Pancreas (tissue), 10 donors: ENCODE results near the gene RXRA. TPM values are rescaled to one million over a fixed set of nuclear protein-coding genes. Genes with fewer than 3 reads are reported as not detected.

Experiments used
- ATAC-seq, 4 donors: fragments of 200-7000 bp; cut with Tn5 transposase; one replicate each; pipeline versions ENCODE4 v1.8.0 to v1.9.1; 2020; ENCODE audit warnings: mild to moderate bottlenecking in 4 of 4, moderate library complexity in 4 of 4
- DNase-seq, 6 donors: peaks; one replicate each; pipeline ENCODE4 v3.0.0-alpha.2; 2020
- FAIRE-seq: peaks from 2 replicates; lab custom pipeline; 2012; peaks lifted over from hg19 to GRCh38; lab: Jason Lieb, UNC
- H3K27ac ChIP-seq, 4 donors: fragments of 200-600 bp; sonication (generic); 1 replicate in 3 of 4; 2 replicates in 1 of 4; pipeline versions ENCODE4 v1.5.0 to v1.8.0; 2020
- H3K27me3 ChIP-seq, 4 donors: fragments of 200-600 bp; one replicate each; pipeline ENCODE4 v1.8.0; 2021
- H3K36me3 ChIP-seq, 3 donors: fragments of 200-600 bp; sonication (generic) in 1 of 3; one replicate each; pipeline versions ENCODE4 v1.5.0 to v1.8.0; 2020 to 2021
- H3K4me1 ChIP-seq, 3 donors: fragments of 200-600 bp; one replicate each; pipeline ENCODE4 v1.8.0; 2021
- H3K4me3 ChIP-seq, 4 donors: fragments of 200-600 bp; sonication (generic) in 2 of 4; one replicate each; pipeline versions ENCODE4 v1.5.0 to v1.8.0; 2020 to 2021
- H3K9me3 ChIP-seq, 4 donors: fragments of 200-600 bp; one replicate each; pipeline ENCODE4 v1.8.0; 2021
- CTCF ChIP-seq, 4 donors: fragments of 200-600 bp; sonication (generic) in 3 of 4; IDR thresholded peaks; one replicate each; pipeline versions ENCODE4 v1.5.0 to v1.8.0; 2021; ENCODE audit warnings: antibody characterized with exemption in 4 of 4
- WGBS, 2 donors: extraction: QIAGEN DNeasy Blood & Tissue Kit; methylation state at CpG; one replicate each; pipeline ENCODE4 v1.1.7; 2013; 5-methylcytosine and 5-hydroxymethylcytosine counted together
- intact Hi-C, 3 donors: fragments of 100-400 bp; cut with DNase I; formaldehyde crosslinking; loops; one replicate each; pipeline versions ENCODE4 v1.11.1 to v1.14.2; 2022
- polyA plus RNA-seq, 2 donors: library from polyadenylated mRNA; stranded (reverse); fragments of 200-250 nt; gene quantifications; one replicate each; pipeline ENCODE4 v1.2.3, GENCODE V29; 2013
- total RNA-seq, 6 donors: library from RNA; stranded (reverse); fragmentation: NEBNext Ultra II Directional in 4 of 6; extraction: Animal tissue kit (Norgen Biotek cat#: 25700) in 4 of 6; gene quantifications; one replicate each; pipeline versions ENCODE4 v1.2.1 to v1.2.4, GENCODE V29; 2021 to 2023
- donor health status: healthy with polysubstance abuse.
- donor health status: DM: no; HTN: no; CAD: no; lungs with moderate emphysema.
- donor health status: DM: no; HTN: no; CAD: no.
- donor health status: control.
- donor health status: control.
- donor health status: Bipolar disorder and iron deficiency.
- donor health status: DM: yes; HTN: yes; CAD: no.
- donor health status: DM: no; HTN: no; CAD: no.
- donor health status: DM: no; HTN: no; CAD: no.
- donor health status: DM: yes; HTN: yes; CAD: no.

Gene RXRA
- total and polyA plus RNA-seq, 8 donors = 20.2 to 35.1 (median 22.9) TPM

- WGBS, 2 donors = 52 to 62% methylated on average over 25 of the region's 25 CpGs
- Histone ChIP-seq H3K4me3 (no peak overlapping the region), H3K27me3 (no peaks in the 10 kb centered on the region), H3K36me3 (no peaks in the 10 kb centered on the region), H3K4me1 (no peaks in the 10 kb centered on the region), H3K9me3 (no peaks in the 10 kb centered on the region), H3K27ac (no peak overlapping the region)
- FAIRE-seq = no peak
- intact Hi-C loops = no loop called here
- no peak for TF ChIP-seq CTCF (IDR thresholded peaks at IDR 0.05)
- no peak for ATAC-seq
- peak in 2 of 6 donors; percentile 12 to 44 for DNase-seq
Measured at GRCh38 chr9:134296301-134297082, 29.8 kb upstream of the RXRA start.

GRCh38 chr9:134297083-134297410, 29.2 kb upstream of the RXRA start:
- Histone ChIP-seq H3K4me3 (no peak overlapping the region), H3K4me1 (no peaks in the 10 kb centered on the region), H3K27ac (no peak overlapping the region), H3K9me3 (no peaks in the 10 kb centered on the region), H3K36me3 (no peaks in the 10 kb centered on the region), H3K27me3 (no peaks in the 10 kb centered on the region)
- 79 to 84% methylated on average over 14 of the region's 14 CpGs for WGBS, 2 donors
- TF ChIP-seq CTCF (IDR thresholded peaks at IDR 0.05) = no peak
- ATAC-seq (no peak), FAIRE-seq (no peak), DNase-seq (peak in 2 of 6 donors; percentile 18 to 35)
- intact Hi-C loops = no loop called here

GRCh38 chr9:134297576-134297975, 28.7 kb upstream of the RXRA start:
- Histone ChIP-seq H3K27ac (no peak overlapping the region), H3K36me3 (no peaks in the 10 kb centered on the region), H3K27me3 (no peaks in the 10 kb centered on the region), H3K4me3 (no peak overlapping the region), H3K9me3 (no peaks in the 10 kb centered on the region), H3K4me1 (no peaks in the 10 kb centered on the region)
- intact Hi-C loops = no loop called here
- WGBS, 2 donors = 89 to 96% methylated on average over 9 of the region's 9 CpGs
- no peak for TF ChIP-seq CTCF (IDR thresholded peaks at IDR 0.05)
- ATAC-seq (no peak), DNase-seq (peak in 2 of 6 donors; percentile 4 to 42), FAIRE-seq (no peak)

GRCh38 chr9:134298000-134298399, 28.3 kb upstream of the RXRA start:
- 89 to 96% methylated on average over 6 of the region's 6 CpGs for WGBS, 2 donors
- FAIRE-seq = no peak
- H3K4me3 ChIP-seq = no peak overlapping the region
- no peaks in the 10 kb centered on the region for H3K27me3 ChIP-seq
- no peaks in the 10 kb centered on the region for H3K36me3 ChIP-seq
- intact Hi-C loops = no loop called here
- no peak overlapping the region for H3K27ac ChIP-seq
- H3K9me3 ChIP-seq = no peaks in the 10 kb centered on the region
- no peaks in the 10 kb centered on the region for H3K4me1 ChIP-seq
- no peak for DNase-seq
- TF ChIP-seq CTCF (IDR thresholded peaks at IDR 0.05) = no peak
- no peak for ATAC-seq

- peak in 1 of 6 donors; percentile 2 for DNase-seq
- intact Hi-C loops = no loop called here
- FAIRE-seq = no peak
- no peak overlapping the region for H3K4me3 ChIP-seq
- H3K27ac ChIP-seq = no peak overlapping the region
- H3K27me3 ChIP-seq = no peaks in the 10 kb centered on the region
- H3K36me3 ChIP-seq = no peaks in the 10 kb centered on the region
- WGBS, 2 donors = 75 to 92% methylated on average over 5 of the region's 5 CpGs
- no peak for TF ChIP-seq CTCF (IDR thresholded peaks at IDR 0.05)
- no peaks in the 10 kb centered on the region for H3K9me3 ChIP-seq
- H3K4me1 ChIP-seq = no peaks in the 10 kb centered on the region
- no peak for ATAC-seq
Measured at GRCh38 chr9:134299068-134299467, 27.2 kb upstream of the RXRA start.
